Measurements from ENCODE around the gene ZNF486.
A peak's percentile ranks its signal among the peaks of the same experiment; 100 is the strongest.
"Not testable (repeated sequence)": the region's sequence is repeated elsewhere in the genome, so short reads cannot be mapped to it uniquely, and the experiment has no call there.

The ZNF486 gene

GRCh38 chr19:20235156-20235555, 68.1 kb downstream of the ZNF486 start:
- DNase-seq, result no peak

DNA sequence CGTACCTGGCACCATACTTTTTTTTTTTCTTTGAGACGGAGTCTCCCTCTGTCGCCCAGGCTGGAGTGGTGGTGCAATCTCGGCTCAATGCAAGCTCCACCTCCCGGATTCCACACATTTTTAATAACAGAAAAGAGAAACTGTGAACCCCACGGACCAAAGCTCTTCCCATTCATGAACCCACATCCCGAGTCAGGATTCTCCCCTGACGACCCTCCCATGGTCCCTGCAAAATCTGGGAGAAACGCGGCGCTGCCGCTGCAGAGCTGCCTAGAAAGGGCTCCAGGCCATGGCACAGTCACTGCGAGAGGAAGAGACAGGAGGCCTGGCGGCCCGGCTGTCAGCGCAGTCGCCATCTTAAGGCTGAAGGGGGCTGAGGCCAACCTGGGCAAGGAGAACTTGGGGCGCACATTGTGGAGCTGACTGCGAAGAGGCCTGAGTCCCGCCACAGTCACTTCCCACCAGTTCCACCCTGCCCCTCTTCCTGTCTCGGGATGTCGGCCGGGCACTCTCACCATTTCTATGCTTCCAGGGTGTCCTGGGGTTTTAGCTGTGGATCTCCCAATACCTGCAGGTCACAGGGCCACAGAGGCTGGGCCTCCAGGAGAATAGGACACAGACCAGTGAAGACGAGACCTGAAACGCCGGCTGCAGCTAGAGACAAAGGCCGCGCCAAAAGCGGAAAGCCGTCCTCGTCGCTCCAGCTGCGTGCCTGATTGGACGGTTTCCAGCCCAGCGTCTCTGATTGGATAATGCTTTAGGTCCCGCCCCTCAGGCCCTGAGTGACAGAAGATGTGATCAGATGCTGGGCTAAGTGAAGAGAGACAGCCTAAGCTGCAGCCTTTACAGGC, 71.0 kb downstream of the ZNF486 start:
- peak; percentile 93 for DNase-seq

- no peak for DNase-seq
These were observed 76.6 kb downstream of the ZNF486 start for GRCh38 chr19:20243629-20244028.

DNA sequence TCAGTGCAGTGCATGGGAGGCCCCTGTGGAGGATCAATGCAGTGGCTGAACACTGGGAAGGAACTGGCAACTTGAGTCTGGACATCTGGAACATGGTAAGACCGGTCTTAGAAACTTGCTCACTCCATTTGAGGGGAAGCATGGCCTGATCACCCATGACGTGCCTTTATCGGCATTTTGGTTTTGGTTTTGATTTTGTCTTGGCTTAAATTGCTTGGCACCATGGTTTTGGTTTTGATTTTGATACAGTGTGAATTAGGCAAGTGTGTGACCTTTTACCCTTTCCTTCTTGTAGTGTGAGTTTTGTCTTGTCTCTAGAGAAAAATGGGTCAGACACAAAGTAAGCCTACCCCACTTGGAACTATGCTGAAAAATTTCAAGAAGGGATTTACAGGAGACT, 77.3 kb downstream of the ZNF486 start:
- peak; percentile 62 for DNase-seq

DNA sequence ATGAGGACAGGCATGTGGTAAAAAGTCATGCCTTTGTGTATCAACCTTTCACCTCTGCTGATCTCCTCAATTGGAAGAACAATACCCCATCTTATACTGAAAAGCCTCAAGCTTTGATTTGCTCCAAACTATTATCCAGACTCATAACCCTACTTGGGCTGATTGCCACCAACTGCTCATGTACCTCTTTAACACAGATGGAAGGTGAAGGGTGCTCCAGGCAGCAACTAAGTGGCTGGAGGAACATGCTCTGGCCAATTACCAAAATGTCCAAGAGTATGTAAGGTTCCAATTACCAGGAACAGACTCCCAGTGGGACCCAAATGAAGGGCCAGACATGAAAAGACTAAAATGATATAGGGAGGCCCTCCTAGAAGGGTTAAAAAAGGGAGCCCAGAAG, 78.3 kb downstream of the ZNF486 start:
- no peak for DNase-seq

- DNase-seq, result peak; percentile 25
These were observed 80.1 kb downstream of the ZNF486 start for GRCh38 chr19:20247016-20247683.

GRCh38 chr19:20248258-20248657, 81.2 kb downstream of the ZNF486 start:
- not testable (repeated sequence) for DNase-seq

All from CD4-positive, alpha-beta T cell treated with Interleukin-21 for 1 hour (primary cell).